ENCODE measurements around the gene CAPN10. TPM values are rescaled to one million over a fixed set of nuclear protein-coding genes. Genes with fewer than 3 reads are reported as not detected.

Gene CAPN10
- total RNA-seq, 1 donor from 2014 or later, result 27.8 TPM

GRCh38 chr2:240596491-240596931 lies 10.0 kb downstream of the CAPN10 start:
- Histone ChIP-seq H3K4me1 (peaks cover 9 to 20% of the 10 kb centered on the region in 2 donors), H3K27ac (no peak overlapping the region), H3K27me3 (no peaks in the 10 kb centered on the region), H3K9me3 (no peaks in the 10 kb centered on the region), H3K36me3 (peaks cover 19 to 24% of the 10 kb centered on the region in 2 donors), H3K4me3 (peak overlapping the region in 1 of 2 donors; percentile 35)
- intact Hi-C loops (cut with DNase I), result no loop called here
- DNase-seq (ENCODE audit: low spot score in 2 of 2), result peak; percentile 16 to 83
- no peak for TF ChIP-seq CTCF (IDR thresholded peaks at IDR 0.05)

- Histone ChIP-seq H3K27ac (no peak overlapping the region), H3K4me3 (no peak overlapping the region), H3K9me3 (no peaks in the 10 kb centered on the region), H3K36me3 (peaks cover 19 to 21% of the 10 kb centered on the region in 2 donors), H3K4me1 (peaks cover 9 to 20% of the 10 kb centered on the region in 2 donors), H3K27me3 (no peaks in the 10 kb centered on the region)
- peak in 1 of 2 donors; percentile 5 for DNase-seq (ENCODE audit: low spot score in 2 of 2)
- intact Hi-C loops (cut with DNase I), result no loop called here
- no peak for TF ChIP-seq CTCF (IDR thresholded peaks at IDR 0.05)
Observed at GRCh38 chr2:240597054-240597418, 10.5 kb downstream of the CAPN10 start.

- peaks cover 16 to 19% of the 10 kb centered on the region in 2 donors for H3K36me3 ChIP-seq
- no peak overlapping the region for H3K27ac ChIP-seq
- peak; percentile 6 to 53 for DNase-seq (ENCODE audit: low spot score in 2 of 2)
Observed at GRCh38 chr2:240597419-240598181, 11.1 kb downstream of the CAPN10 start.

GRCh38 chr2:240598311-240598911 lies 11.9 kb downstream of the CAPN10 start:
- H3K9me3 ChIP-seq, result no peaks in the 10 kb centered on the region
- peaks cover 16 to 19% of the 10 kb centered on the region in 2 donors for H3K36me3 ChIP-seq
- H3K4me3 ChIP-seq, result no peak overlapping the region
- intact Hi-C loops (cut with DNase I), result no loop called here
- TF ChIP-seq CTCF (IDR thresholded peaks at IDR 0.05), result no peak
- no peak overlapping the region for H3K27ac ChIP-seq
- H3K4me1 ChIP-seq, result peaks cover 9 to 20% of the 10 kb centered on the region in 2 donors
- no peaks in the 10 kb centered on the region for H3K27me3 ChIP-seq
- DNase-seq (ENCODE audit: low spot score in 2 of 2), result peak in 1 of 2 donors; percentile 56

More at GRCh38 chr2:240597419-240598181, 11.1 kb downstream of the CAPN10 start:
- H3K4me1 ChIP-seq, result peaks cover 9 to 20% of the 10 kb centered on the region in 2 donors
- intact Hi-C loops (cut with DNase I), result no loop called here
- no peaks in the 10 kb centered on the region for H3K27me3 ChIP-seq
- H3K4me3 ChIP-seq, result no peak overlapping the region
- TF ChIP-seq CTCF (IDR thresholded peaks at IDR 0.05), result no peak
- no peaks in the 10 kb centered on the region for H3K9me3 ChIP-seq

GRCh38 chr2:240599141-240599583 lies 12.6 kb downstream of the CAPN10 start:
- Histone ChIP-seq H3K4me3 (no peak overlapping the region), H3K36me3 (peaks cover 16 to 19% of the 10 kb centered on the region in 2 donors), H3K27ac (no peak overlapping the region), H3K27me3 (no peaks in the 10 kb centered on the region), H3K4me1 (peaks cover 9 to 20% of the 10 kb centered on the region in 2 donors), H3K9me3 (no peaks in the 10 kb centered on the region)
- peak in 1 of 2 donors; percentile 35 for DNase-seq (ENCODE audit: low spot score in 2 of 2)
- intact Hi-C loops (cut with DNase I), result no loop called here
- no peak for TF ChIP-seq CTCF (IDR thresholded peaks at IDR 0.05)
